Gastroesophageal sphincter (tissue), 3 donors: ENCODE results near the gene NECTIN1.

Source experiments
- EP300 ChIP-seq: sonication (generic); formaldehyde crosslinking; IDR thresholded peaks from one replicate; pipeline ENCODE4 v1.6.1; 2017; ENCODE audit warnings: antibody characterized with exemption, mild to moderate bottlenecking
- POLR2A ChIP-seq, 2 donors: fragments of 450-650 bp; IDR thresholded peaks; one replicate each; pipeline ENCODE4 v1.6.1; 2017; ENCODE audit warnings: antibody characterized with exemption in 2 of 2, mild to moderate bottlenecking in 2 of 2, moderate library complexity in 1 of 2
- POLR2AphosphoS5 ChIP-seq: sonication (generic); formaldehyde crosslinking; IDR thresholded peaks from one replicate; pipeline ENCODE4 v1.6.1; 2017; ENCODE audit warnings: antibody characterized with exemption
- TF ChIP-seq, protein P1 (sequence below), 4 experiments: fragments of 200-600 bp in 2 of 4; fragments of 450-650 bp in 2 of 4; sonication (generic) in 1 of 4; IDR thresholded peaks; one replicate each; pipeline ENCODE4 v1.5.1; 2017 to 2019; ENCODE audit warnings: antibody characterized with exemption in 4 of 4, mild to moderate bottlenecking in 2 of 4, moderate library complexity in 2 of 4

DNA sequence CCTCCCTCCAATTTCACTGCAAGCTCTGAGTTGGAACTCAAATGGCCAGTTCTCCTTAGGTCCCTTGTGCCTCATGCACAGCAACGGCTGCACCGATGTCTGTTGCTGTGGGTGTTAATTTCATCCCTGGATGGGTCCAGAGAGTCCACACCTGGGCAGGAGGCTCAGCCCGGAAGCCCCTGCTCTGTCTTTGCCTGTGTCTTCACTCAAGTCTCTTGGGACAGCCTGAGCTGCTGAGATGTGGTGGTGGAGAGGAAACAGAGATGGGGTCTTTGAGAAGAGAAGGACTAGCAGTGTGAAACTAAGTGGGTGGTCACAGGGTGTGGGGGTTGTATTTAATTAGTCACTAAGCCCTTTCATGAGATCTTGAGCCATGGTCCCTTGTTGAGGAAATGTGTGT, 109.3 kb downstream of the NECTIN1 start:
- TF ChIP-seq EP300 (no peak), POLR2A (IDR thresholded peaks at IDR 0.05) (no peak), POLR2AphosphoS5 (no peak)
- TF ChIP-seq, protein P1, sequence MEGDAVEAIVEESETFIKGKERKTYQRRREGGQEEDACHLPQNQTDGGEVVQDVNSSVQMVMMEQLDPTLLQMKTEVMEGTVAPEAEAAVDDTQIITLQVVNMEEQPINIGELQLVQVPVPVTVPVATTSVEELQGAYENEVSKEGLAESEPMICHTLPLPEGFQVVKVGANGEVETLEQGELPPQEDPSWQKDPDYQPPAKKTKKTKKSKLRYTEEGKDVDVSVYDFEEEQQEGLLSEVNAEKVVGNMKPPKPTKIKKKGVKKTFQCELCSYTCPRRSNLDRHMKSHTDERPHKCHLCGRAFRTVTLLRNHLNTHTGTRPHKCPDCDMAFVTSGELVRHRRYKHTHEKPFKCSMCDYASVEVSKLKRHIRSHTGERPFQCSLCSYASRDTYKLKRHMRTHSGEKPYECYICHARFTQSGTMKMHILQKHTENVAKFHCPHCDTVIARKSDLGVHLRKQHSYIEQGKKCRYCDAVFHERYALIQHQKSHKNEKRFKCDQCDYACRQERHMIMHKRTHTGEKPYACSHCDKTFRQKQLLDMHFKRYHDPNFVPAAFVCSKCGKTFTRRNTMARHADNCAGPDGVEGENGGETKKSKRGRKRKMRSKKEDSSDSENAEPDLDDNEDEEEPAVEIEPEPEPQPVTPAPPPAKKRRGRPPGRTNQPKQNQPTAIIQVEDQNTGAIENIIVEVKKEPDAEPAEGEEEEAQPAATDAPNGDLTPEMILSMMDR (IDR thresholded peaks at IDR 0.05), result no peak
